CD4-positive, alpha-beta T cell treated with Interleukin-1 beta for 1 hour (primary cell): Measurements from ENCODE around the gene BMAL1.

Source experiments
- DNase-seq, 2 donors: peaks; one replicate each; pipeline ENCODE4 v3.0.0-alpha.2; 2020 to 2022

BMAL1 gene

DNA sequence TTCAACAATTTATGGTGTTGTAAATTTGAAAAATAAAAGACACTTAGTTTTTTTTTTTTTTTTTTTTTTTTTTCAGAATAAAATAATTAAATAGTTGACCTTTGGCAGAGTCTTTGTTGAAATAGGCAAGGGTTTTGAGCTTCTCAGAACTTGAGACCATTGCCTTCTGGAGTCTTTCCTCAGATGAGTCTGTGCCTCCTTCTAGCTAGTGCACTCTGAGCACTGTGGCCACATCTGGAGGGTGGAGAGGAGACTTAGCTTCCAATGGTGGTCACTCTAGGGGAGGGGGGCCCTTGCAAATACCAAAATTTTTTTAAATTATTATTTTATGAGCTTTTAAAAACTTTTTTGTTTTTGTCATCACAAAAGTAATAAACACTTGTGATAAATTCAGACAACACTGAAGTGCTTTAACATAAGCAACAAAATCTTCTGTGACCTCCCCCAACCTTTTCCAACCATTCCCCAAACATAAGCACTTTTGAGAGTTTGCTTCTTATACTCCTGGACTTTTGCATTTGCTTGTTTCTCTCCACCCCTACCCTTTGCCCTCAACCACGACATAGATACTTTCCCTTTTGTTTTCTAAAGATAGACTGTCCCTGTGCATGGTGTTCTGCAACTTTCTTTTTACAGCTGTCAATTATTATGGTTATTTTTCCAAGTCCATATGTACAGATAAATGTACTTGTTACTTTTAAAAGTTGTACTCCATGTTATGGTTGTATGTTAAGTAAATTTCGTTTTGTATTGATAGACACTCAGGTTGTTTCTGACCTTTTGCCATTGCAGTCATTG lies 41.1 kb downstream of the BMAL1 start:
- DNase-seq: peak in 1 of 2 donors; percentile 23

DNA sequence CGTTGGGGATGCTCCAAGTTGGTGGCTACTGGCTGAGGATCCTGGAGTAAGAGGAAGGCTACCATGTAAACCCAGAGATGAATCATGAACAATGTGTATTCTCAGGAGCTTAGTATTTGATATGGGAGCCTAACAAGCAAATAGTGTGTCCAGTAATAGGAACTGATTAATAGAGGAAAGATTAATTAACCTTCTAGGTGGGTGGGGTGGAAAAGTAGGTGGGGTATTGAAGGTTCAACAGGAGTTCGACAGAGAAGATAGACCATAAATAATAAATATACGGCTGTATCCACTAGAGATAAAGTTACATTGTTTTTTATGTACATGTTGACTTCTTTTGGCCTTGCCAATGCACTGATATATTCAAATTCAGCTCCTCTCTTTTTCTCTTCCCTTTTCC lies 43.1 kb downstream of the BMAL1 start:
- DNase-seq: no peak

DNA sequence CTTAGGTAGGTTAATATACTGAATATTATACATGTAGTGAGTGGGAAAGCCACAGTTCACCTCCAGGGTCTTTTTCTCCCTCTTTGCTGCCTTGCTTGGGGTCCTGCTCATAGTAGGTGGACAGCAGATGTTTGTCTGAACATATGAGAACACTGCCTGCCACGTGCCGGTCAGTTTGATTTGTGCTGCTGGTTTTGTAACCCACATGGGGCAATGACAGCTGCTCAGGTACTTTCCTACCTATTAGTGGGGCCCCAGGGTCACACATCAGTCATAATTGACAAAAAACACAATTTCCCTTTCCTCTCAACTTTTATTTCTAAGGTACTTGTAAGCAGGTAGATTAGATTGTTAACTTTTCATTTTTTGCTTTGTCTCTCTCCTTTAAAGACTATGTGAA lies 43.8 kb downstream of the BMAL1 start:
- no peak for DNase-seq

DNA sequence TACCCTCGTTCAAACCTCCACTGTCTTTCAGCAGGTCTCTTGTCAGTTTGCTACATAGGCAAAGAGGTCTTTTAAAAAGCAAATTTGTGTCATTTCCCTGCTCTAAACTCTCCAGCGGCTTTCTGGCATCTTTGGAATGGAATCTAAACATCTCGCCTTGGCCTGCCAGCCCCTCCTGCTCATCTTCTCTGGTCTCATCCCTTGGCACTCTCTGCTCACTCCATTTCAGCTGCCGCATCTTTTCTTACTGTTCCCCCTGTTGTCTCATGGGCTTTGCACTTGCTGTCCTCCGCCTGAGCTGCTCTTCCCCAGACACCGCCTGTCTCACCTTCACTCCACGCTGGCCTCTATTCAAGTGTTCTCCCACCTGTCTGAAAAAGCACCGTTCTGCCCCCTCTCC lies 46.6 kb downstream of the BMAL1 start:
- no peak for DNase-seq

DNA sequence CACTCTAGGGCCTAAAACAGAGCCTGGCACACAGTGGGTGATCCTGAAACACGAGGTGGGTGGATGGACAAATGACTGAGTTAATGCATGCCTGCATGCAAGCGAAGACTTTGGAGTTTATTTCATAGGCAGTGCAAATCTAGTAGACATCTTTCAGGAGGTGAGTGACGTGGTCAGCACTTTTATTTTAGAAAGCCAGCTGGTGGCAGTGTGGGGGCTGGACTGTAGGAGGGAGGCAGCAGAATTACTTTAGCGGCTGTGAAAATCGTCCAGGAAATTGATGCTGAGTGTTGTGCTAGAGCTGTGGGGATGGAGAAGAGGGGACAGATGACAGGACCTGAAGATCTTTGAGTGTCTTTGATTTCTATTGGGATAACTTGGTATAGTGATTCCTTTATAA lies 47.1 kb downstream of the BMAL1 start:
- no peak for DNase-seq

DNA sequence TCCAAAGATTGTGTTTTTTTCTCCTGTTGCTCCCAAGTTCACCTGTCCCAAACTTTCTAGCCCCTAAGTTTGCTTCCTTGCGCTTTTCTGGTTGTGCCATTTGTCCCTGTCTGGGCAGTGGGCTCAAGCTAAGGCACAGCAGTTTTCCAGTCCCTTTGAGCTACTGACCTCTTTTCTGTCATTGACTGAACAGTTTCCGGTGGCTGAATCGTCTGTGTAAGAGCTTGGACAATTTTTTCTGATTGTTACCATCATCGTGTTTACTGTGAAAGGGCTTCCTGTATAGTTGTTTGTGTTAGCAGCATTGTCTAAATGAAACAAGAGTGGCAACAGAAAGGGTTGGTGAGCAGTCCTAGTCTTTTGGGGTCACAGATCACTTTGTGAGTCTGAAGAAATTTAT lies 49.8 kb downstream of the BMAL1 start:
- no peak for DNase-seq

DNA sequence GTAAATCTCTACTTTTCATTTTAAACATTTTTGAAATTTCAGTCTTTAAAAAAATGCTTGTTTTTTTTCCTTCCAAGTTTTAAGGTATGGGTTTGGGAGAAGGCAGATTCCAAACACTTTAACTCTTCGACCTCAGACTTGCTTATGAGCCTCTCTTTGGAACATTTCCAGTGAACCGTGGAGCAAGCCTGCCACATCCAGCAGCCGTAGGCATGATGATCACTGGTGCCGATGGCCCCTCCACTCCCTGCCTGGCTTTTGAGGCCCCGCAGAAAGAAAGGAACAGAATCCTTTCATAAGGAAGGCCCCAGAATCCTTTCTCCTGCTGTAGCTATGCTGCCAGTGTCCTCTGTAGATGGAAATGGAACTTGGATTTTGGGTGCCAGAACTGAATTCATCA lies 50.7 kb downstream of the BMAL1 start:
- DNase-seq: no peak

DNA sequence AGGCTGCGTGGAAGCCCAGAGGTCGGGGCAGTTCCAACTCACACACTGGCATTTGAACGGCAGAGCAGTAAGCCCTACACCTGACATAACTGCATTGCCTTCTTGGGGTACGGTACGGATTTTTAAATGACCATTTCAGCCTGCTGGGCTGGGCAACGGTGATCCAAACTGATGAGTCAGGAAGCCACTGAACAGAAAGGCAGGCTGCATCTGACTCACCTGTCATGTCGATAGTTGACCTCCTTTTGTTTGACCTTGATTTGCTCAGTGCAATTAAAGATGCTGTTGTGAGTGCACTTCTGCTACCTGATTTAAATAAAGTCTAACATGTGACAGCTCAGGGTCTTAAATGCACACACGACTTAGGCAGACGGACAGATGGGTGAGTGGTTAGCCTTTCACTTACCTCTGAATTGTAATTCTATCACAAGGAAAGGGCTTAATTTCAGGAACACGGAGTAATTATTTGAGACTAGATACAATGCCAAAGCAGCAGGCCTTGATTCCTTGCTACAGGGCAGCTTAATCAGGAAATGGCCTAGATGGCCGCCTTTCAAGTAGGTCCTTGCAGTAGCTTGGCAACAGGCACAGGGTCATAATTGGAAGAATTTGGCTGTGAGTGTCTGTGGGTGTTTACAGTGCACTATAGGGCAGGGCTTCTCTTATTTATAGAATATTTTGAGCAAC lies 52.2 kb downstream of the BMAL1 start:
- no peak for DNase-seq

DNA sequence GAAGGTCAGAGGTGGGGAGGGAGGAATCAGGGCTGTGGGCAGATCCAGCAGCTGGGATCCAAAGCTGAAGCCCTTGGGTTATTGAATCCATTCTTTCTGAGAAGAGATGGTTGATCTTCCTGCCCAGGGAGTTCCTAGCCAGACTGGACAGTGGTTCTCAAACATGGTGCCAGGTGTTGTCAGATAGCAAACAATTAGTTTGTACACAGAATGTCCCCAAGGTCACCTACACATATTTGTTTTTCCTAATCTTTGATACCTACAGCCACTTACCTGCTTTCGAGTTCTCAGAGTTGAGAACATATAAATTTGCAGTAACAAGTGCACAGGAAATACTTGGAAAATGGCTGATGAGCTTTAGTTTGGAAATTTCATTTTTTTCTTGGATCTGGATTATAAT lies 54.5 kb downstream of the BMAL1 start:
- no peak for DNase-seq

DNA sequence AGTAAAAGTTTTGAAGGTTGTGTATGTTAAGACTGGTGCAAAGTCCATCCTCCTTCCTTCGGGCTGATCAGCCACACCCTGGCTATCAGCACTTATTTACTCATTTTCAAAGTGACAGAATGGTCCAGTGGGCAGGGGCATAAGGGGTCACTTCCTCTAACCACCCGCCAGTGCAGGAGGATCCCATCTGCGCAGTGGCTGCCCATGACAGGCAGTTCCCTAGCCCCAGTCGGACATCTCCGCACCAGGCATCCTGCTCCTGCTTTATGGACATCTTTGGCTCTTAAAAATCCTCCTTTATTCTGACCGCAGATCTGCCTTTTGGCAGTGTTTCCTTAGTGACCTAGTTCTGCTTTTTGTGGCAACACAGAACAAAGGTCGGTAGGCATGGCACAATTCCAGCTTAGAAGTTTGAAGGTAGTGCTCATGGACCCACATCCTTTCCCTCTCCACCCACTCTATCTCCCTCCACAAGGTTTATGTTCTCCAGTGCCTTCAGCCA lies 55.9 kb downstream of the BMAL1 start:
- no peak for DNase-seq

DNA sequence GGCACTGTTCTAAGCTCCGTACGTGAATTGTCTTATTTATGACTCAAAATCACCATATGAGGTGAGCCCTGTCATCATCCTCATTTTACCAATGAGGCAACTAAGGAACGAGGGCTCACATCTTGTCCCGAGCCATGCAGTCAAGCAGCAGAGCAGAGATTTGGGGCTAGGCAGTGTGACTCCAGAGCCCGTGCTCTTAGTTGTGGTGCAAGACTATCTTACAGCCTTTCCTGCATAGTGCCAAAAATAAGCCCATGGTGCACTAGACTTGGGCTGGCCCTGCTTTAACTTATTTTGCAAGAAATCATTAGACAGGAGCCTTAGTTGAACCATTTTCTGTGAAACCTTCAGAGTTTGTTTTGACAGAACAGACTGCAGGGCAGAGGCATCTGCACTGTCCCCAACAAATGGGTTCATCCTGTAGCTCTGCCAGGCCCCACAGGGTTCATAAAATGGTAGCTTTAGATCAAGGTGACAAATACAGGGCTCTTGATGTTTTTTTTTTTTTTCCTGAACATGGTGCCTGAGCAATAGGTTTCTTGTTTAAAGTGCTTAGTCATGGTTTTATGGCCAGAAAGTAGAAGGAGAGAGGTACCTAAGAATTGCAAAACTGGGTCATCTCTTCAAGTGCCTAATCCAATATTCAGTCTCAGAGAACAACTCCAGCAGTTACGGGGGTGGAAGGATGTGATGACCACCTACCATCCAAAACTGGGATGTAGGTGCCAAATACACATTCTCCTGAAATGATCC lies 56.6 kb downstream of the BMAL1 start:
- no peak for DNase-seq

DNA sequence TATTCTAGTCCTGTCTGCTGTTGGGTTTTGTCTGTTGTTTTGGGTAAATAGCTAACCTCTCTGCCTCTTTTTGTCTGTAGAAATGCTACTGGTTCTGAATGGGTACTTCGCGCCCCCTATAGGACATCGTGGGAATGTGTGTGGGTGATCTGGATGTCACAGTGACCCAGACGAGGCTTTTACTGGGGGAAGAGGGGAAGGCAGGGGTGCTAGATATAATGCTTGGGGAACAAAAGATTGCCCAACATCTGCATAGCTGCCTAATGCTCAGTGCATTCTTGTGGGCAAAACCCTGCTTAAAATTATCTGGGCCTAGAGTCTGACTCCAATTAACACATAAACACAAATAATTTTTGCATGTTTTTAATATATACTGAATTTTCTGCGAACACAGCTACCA lies 57.7 kb downstream of the BMAL1 start:
- peak; percentile 68 to 78 for DNase-seq

DNA sequence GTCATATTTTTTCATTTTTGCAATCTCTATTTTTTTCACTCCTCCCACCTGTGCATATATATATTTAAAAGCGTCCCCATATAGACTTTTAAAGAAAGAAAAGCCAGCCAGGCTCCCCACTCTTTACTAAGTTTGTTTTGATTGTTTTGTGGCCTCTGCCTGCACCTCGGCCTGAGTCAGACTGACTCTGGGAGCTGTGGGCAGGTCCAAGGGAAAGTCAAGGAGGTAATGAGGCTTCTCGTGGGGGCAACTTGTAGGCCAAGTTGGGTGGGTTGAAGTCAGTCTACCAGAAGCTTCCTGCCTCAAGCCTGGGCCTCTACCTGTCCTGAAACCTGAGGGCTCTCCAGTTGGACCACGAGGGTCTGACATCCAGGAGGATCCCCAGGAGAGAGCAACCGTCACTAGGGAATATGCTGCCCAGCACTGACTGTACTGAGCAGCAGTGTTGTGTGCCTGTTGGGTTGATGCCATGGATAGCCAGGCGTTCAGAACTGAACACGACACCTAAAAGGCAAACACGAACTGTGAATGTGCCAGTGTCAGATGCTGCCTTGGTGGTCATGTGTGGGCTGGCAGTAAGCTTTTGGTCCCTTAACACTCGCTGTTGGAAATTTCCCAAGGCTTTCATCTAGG lies 58.8 kb downstream of the BMAL1 start:
- no peak for DNase-seq

DNA sequence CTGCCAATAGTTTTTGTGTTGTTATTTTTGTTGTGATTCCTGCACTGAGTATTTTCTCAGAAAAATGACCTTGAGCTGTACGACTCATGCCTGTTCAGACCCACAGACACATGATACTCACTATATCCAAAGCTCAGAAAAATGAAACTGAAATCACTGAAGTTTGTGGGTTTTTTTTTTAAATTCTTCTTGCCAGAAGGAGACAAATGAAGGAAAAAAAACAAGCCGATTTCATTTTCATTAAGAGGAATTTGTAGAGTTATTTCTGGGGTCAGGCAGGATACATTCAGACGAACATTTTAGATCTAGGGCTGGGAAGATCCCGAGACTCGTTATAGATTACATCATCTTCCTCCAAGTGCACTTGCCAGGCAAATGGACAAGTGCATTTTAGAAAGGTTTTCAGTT lies 60.4 kb downstream of the BMAL1 start:
- DNase-seq: no peak

DNA sequence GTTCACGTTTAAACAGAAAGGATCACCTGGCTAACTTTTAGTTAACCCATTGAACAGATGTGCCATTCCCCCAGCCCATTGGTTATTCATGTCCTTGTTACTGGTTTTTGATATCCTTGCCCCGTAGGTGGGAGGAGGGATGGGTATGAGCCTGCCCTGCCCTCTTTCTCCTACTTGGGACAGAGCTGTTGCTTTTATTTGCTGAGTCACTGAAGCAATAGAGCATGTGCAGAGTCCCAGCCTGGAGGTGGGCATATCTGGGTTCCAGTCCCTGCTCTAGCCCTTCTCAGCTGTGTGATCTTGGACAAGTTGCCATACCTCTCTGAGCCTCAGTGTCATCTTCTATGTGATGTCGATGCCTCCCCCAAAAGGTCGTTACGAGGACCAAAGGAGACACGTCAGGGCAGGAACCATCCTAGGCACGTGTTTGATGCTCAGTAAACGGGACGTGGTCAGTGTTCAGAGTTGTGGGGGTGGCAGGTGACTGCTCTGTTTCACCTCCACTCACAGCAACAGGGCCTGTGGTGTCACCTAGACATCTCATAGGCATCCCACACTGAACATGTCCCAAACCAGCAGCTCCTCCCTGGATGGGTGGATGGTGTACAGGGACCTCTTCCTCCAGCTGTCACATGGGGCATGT lies 61.0 kb downstream of the BMAL1 start:
- no peak for DNase-seq

DNA sequence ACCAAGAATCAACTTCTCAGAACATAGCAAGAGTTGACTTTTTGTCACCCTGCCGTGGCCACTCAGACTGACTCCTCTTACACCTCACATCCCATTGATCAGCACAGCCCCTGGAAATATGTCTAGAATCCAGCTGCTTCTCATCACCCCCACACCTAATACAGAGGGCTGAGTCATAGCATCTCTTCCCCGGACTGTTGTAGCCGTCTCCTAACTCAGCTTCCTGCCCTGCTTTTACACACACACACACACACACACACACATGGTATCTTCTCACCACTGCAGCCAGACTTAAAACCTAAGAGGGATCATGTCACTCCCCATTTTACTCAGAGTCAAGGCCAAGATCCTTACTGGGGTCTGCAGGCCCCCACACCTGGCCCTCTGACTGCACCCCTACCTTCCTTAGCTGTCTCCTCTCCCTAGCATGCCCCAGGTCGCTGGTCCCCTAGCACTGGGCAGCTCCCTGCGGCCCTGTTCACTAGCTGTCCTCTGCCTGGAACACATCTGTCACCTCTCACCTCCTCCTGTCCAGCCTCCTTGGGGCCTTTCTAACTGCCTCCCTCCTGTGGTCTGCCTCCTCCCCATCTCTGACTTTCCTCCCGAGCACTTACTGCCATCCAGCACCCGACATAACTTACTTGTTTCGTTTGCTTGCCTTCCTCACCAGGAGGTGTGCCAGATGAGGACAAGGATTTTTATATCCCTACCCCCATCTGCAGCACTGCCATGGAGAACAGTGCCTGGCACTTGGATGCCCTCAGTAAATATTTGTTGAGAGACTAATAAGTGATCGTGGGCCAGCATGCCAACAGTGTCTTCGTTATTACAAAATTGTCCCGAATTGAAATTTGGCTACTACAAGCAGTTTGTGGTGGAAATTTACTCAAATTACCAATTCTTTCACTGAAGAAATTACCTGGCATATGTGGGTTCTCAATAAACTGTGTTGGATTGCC lies 61.9 kb downstream of the BMAL1 start:
- DNase-seq: peak in 1 of 2 donors; percentile 28

DNA sequence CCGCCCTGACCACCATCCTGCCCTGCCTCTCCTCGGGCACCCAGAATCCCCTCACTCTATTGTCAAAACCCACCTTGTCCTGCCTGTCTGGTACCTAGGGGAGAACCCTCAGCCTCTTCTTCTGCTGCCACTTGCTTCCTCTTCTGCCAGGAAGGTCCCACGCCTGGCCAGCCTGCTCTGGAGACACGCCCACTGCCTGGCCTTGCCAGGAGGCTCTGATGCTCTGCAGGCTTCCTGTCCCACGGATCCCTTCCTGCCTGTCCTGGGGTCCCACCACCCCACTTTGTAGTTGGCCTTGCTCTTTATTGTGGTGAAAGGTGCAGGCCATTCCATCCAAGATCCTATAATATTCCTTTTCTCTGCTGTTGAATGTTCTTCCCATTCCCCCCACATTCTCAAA lies 63.4 kb downstream of the BMAL1 start:
- DNase-seq: no peak

DNA sequence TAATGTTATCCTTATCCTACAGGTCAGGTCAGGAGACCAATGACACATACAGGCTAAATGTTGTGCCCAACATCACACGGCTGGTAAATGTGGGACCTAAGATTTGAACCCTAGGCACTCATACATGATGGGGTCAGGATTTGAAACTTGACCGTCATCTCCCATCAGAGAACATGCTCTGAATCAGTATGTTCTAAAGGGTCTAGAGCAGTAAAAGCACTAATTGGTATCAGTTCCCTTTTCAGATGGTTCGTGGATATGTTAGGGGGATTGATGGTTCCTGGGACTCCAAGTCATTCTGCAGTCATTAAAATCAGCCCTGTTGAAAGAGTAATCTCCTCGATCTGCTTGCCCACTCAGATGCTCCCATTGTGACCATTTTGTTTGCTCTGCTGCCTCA lies 65.5 kb downstream of the BMAL1 start:
- no peak for DNase-seq

DNA sequence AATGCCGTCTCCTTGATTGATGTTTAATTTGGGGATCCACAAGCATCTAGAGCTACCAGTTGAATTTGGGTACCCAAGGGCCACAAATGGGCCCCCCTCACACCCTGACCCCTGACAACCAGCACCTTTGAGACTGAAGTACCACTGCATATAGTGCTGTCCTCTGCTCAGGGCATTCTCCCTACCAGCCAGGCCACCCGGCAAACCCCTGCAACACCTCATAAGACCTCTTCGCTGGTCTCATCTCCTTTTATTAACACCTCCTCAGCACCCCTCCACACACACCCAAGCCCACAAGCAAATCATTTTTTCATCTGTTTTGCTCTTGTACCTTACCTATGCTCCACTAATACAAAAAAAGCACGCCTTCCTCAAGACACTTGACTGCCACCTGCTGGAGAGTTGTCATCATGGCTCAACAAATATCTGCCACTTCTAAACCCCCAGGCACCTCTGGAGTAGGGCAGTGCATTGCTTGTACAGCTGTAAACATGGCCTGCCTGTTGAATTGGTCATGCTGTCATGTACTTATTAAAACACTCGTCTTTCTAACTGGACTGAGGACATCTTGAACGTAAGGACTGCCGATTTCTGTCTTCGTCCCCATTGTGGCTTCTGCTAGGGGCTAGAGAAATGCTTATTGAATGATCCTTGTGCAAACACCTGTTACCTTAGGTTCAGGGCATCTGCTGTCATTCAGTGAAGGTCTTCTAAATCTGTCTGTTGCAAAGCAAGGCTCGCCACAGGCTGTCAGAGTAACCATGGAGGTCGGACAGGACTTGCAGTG lies 66.5 kb downstream of the BMAL1 start:
- peak; percentile 62 to 74 for DNase-seq

DNA sequence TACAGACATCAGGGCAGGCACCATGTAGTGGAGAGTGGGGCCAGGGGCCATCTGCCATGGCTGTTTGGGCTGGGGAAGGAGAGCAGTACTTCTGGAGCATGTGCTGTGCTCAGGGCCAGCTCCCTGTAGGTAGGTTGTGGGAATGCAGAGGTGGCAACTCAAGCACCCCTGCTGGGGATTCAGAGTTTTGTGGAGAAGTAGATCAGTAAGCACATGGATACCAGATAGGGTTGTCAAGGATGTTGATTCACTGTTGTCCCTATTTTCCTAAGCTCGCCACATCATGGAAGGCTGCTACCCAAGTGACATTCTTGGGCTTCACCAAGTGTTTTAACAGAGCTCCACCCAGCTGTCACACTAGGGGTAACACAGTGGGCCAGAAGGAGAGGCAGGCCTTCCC lies 67.2 kb downstream of the BMAL1 start:
- DNase-seq: no peak

DNA sequence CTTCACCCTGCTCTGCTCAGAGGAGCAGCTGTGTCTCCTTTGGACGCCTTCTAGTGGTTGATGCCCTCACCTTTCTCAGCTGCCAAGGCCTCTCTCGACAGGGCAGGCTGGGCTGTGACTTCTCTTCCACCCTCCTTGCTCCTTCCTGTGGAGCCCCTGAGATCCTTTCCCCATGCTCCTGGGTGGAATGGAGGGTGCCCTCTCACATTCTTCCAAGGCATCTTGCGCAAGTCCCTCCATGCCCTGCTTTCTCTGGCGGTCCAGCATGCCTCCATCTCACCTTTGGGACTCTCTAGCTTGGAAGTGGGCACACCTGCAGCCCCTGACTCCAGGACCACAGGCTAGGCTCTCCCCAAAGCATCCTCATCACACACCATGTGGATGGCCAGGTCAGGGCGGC lies 68.9 kb downstream of the BMAL1 start:
- no peak for DNase-seq
